Measurements from ENCODE around the gene DOCK8. TPM values are rescaled to one million over a fixed set of nuclear protein-coding genes. Genes with fewer than 3 reads are reported as not detected.

DOCK8 gene
- total and polyA plus RNA-seq, 10 of the 15 experiments (the other 5 are each of a cell fraction or from before 2014, with no cell fraction given): 35.4 to 100 (median 44.7) TPM

DNA sequence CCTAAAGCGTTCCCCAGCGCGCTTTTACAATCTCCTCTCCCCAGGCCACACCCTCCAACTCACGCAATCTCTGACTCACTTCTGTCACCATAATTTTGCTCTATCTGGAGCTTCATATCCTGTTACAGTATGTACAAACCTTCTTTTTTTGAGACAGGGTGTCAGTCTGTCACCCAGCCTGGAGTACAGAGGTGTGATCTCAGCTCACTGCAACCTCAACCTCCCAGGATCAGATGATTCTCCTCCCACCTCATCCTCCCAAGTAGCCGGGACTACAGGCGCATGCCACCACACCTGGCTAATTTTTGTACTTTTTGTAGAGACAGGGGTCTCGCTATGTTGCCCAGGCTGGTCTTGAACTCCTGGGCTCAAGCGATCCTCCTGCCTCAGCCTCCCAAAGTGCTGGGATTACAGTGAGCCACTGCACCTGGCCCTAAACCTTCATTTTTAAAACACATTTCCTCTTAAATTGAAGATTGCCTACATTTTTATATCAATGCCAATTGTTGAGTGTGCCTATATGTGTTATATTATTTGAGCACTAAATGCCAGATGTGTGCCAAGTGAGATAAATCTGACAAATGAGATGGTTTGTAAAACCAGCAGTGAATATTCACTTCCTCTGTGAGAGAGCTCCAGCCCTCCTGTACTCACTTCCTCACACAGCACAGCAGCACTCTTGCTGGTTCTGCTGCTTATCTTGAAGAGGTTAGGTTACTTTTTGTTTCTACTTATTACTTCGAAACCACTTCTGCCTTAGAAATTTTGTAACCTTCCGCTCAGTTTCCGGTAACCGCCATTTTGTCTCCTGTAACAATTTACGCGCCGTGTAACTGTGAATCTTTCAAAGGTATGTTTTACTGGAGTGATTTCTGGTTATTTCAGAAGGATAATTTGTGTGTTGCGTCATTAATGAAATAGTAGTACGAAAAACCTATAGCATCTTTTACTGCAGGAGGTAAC, 57.9 kb downstream of the DOCK8 start (continued):
- peak; percentile 39; the same call in 1 of the 2 replicates for TF ChIP-seq CHD2 (IDR thresholded peaks at IDR 0.05; ENCODE audit: borderline replicate concordance, low read depth, low read length)
- peak; percentile 62; the same call in 1 of the 2 replicates for TF ChIP-seq NBN (IDR thresholded peaks at IDR 0.05)
- 0 out of 2 replicates have a peak, but pooled peaks have one; percentile 60 for TF ChIP-seq TAF1 (IDR thresholded peaks at IDR 0.05; ENCODE audit: borderline replicate concordance, low read depth, low read length)
- TF ChIP-seq E4F1 (IDR thresholded peaks at IDR 0.05; ENCODE audit: borderline replicate concordance, partially characterized antibody): no peak
- no peak for TF ChIP-seq SIN3A (IDR thresholded peaks at IDR 0.05; ENCODE audit: low read depth, low read length)
- TF ChIP-seq PAX5 (IDR thresholded peaks at IDR 0.05; ENCODE audit: borderline replicate concordance, low read depth, low read length): peak; percentile 14; the same call in 1 of the 2 replicates
- TF ChIP-seq EED (IDR thresholded peaks at IDR 0.05; ENCODE audit: low read depth): 0 out of 2 replicates have a peak, but pooled peaks have one; percentile 26
- TF ChIP-seq MTA2 (IDR thresholded peaks at IDR 0.05; ENCODE audit: low read depth): peak; percentile 32; the same call in 1 of the 2 replicates
- TF ChIP-seq ZNF687 (IDR thresholded peaks at IDR 0.05): peak; percentile 68
- peak; percentile 82 for TF ChIP-seq POLR2AphosphoS5 (IDR thresholded peaks at IDR 0.05; ENCODE audit: low read length)

Data from GM12878 (cell line).